Measurements from ENCODE around the gene RAB23.
"Not testable (repeated sequence)": the region's sequence is repeated elsewhere in the genome, so short reads cannot be mapped to it uniquely, and the experiment has no call there.

RAB23 gene

DNA sequence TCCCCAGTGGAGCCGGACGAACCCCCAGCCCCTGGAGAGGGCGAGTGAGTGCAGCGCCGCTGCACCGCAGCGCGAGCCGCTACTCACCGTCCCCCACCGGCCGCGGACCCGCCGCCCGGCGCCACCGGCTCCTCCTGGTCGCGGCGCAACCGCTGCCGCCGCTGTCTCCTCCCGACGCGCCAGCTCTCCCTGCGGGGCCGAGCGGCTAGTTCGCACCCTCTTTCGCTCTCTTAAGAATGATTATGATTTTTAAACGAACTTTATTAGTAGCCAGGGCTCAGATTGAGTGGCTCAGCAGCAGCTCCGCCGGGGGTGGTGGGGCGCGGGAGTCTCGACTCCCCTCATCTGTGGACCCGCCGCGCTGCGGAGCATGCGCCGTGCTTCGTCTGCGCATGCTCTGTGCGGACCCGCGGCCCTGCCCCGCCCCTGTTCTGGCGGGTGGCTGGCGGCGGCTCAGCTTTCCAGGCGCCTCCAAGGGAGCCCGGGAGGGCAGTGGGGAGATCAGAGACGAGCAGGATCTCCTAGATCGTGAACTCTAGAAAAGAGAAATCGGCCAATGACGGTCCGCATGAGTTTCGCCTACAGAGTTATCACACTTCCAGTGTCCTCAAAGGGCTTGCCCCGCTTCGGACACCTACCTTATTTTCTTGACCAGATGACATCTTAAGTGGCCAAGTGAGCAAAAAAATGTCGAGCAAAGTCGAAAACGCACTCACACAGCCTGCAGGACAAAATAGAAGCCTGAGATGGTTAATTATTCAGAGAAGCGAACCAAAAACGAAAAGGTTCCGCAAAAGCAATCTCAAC lies at the start of gene RAB23:
Gene RAB23 (minus strand): TSS at position 372 of the 807 bp plus-strand sequence. CDS start 11,927 bp downstream, outside the sequence.
- DNase-seq (ENCODE audit: low read depth), result peak; percentile 80

- DNase-seq (ENCODE audit: low read depth), result no peak
These were observed 46.2 kb upstream of the RAB23 start for GRCh38 chr6:57268294-57268640.

- peak; percentile 1 for DNase-seq (ENCODE audit: low read depth)
These were observed 45.6 kb upstream of the RAB23 start for GRCh38 chr6:57267586-57268293.

DNA sequence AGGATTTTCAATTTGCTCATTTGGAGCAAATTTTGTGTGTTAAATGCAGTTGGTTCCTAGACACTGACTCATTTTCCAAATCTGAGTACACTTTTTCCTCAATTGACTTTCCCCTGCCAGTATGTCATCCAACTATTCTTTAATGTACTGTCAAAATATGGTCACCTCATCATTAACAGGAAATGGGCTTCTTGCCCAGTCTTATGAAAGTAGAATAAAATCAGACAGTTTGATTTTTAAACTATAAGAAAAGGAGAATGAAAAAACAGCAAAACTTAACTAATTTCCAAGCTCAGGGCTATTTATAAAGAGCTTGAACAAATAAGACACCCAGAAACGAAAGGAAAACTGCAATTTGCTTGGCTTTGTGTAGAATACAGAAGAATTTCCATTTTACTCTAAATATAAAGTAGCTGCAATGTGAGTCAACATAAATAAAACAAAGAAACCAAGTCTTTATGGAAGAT lies 43.7 kb upstream of the RAB23 start:
- no peak for DNase-seq (ENCODE audit: low read depth)

- DNase-seq (ENCODE audit: low read depth), result no peak
These were observed 41.6 kb upstream of the RAB23 start for GRCh38 chr6:57263739-57264138.

DNA sequence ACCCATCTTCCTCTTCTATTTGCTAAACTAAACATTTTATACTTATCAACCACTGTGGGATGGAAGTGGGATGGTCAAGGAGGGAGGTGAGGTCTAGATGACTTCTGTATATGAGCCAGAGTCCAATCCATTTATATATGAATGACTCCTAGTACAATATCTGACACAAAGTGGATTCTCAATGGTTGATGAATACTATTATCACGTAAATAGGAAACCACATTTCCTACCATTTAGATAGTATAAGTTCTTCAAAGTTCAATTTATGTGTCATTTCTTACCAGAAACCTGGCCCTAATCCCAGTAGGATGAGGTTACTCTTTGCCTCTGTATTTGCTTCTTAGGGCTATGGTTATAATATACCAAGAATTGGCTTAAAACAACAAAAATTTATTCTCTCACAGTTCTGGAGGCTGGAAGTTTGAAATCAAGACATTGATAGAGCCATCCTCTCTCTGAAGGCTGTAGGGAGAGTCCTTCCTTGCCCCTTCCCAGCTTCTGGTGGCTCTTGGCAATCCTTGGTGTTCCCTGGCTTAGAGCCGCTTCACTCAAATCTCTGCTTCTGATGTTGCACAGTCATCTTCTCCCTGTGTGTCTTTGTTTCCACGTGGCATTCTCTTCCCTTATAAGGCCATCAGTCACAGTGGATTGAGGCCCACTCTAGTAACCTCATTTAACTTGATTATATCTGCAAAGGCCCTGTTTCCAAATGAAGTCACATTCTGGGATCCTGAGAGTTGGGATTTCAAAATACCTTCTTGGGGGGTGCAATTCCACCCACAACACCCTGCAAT lies 41.0 kb upstream of the RAB23 start:
- no peak for DNase-seq (ENCODE audit: low read depth)

- DNase-seq (ENCODE audit: low read depth), result no peak
These were observed 40.4 kb upstream of the RAB23 start for GRCh38 chr6:57262488-57262887.

DNA sequence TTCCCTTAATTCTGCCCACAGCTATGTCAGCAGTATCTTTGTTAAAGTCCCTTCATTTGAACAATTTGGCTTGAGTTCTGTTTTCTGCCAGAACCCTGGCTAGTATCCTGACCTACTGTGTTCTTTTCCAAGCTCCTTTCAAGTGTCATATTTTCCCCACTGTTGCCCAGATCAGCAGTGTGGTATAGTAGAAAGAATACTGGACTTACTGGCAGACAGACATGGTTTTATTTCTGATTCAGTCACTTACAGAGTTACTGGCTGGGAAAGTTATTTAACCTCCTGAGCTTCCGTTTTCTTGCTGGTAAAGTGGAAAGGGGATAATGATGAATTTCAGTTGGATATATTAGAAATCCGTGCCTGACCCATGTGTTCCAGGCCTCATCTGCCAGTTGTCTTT lies 39.8 kb upstream of the RAB23 start:
- no peak for DNase-seq (ENCODE audit: low read depth)

DNA sequence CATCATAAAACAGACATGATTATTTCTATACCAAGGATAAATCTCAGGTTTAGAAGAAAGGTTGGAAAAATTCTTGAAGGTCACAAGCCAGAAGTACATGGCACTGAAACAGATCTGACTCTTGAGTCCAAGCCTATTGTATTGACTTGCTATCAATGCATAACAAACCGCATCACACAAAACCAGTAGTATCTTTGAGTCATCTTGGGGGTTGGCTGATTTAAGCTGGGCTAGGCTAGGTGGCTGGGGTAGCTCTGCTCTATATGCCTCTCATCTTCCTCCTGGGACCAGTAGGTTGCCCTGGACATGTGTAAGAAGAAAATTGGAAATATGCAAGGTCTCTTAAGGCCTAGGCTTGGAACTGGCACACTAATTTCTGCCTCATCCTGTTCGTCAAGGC lies 37.0 kb upstream of the RAB23 start:
- DNase-seq (ENCODE audit: low read depth), result no peak

- no peak for DNase-seq (ENCODE audit: low read depth)
These were observed 35.9 kb upstream of the RAB23 start for GRCh38 chr6:57257911-57258541.

DNA sequence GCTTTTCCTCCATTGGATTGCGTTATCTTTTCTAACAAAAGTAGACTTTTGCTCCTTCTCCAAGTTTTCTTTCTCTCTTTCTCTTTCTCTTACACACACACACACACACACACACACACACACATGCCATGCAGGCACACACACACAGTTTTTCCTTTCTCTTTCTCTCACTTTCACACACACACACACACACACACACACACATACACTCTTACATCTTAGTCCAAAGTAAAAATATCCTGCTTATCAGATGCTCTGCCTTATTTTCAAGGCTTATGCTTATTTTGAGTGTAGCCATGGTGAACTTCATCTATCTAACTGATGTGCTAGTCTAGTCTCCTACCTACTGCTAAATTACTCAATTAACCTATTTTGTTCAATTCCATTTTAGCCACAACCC lies 34.4 kb upstream of the RAB23 start:
- no peak for DNase-seq (ENCODE audit: low read depth)

GRCh38 chr6:57255451-57256169 lies 33.5 kb upstream of the RAB23 start:
- no peak for DNase-seq (ENCODE audit: low read depth)

DNA sequence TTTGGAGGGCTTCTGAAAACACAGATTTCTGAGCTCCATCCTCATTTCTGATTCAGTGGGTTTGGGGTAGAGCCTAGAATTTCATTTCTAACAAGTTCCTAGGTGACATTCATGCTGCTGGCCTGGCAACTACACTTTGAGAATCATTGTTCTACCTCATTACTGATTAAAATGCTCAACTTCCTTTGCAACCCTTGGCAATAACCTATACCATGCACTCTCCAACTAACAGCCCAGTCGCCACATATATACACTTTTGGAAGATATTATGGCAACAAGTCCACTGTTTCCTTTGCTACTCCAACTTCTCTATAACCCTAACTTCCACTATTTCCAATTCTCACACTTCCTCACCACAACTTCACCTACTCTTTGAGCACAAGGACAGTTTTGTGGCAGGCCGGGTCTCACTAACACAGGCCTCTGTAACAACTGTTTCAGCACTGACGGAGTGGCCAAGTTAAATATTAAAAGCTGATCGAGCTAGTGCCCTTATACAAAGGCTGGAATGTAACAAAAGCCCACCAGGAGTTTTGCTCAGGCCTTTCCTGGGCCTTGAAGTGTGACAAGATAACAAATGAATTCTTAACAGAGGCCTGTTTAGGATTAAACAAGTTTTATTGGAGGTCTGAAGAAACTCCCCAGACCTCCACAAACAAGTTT lies 32.1 kb upstream of the RAB23 start:
- no peak for DNase-seq (ENCODE audit: low read depth)

GRCh38 chr6:57252975-57253374 lies 30.9 kb upstream of the RAB23 start:
- no peak for DNase-seq (ENCODE audit: low read depth)

- DNase-seq (ENCODE audit: low read depth), result no peak
These were observed 30.0 kb upstream of the RAB23 start for GRCh38 chr6:57252137-57252536.

DNA sequence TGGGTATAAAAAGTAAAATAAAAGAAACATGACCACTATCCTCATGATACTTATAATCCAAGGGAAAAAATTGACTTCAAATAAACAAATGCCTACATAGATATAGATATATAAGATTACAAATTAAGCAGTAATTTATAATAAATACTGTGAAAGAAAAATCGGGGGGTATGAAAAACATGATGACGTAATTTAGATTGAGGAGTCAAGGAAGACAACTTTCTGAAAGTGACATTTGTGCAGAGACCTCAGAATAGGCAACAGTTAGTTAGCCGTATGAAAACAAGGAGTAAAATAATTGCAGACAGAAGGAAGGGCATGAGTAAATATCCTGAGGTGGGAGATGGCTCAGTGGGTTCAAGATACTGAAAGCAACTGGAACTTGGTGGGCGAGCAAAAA lies 28.2 kb upstream of the RAB23 start:
- no peak for DNase-seq (ENCODE audit: low read depth)

GRCh38 chr6:57248311-57248895 lies 26.3 kb upstream of the RAB23 start:
- DNase-seq (ENCODE audit: low read depth), result no peak

DNA sequence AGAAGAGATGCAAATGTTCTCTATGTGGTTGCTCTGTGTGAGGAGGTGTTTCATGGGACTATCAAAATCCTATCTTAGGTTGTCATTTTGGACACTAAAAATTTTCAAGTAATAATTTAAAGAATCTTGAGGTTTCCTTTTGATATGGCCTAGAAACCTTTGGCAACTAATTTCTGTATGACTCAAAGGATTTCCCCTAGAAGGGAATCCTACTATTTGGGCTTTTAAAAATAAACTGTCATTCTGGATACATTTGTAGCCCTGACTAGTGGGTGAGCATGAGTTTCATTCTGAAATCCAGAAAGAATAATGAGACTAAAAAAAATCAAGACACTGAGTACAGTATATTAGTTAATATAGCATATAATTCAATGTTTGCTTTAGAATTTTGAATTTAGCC lies 25.5 kb upstream of the RAB23 start:
- no peak for DNase-seq (ENCODE audit: low read depth)

DNA sequence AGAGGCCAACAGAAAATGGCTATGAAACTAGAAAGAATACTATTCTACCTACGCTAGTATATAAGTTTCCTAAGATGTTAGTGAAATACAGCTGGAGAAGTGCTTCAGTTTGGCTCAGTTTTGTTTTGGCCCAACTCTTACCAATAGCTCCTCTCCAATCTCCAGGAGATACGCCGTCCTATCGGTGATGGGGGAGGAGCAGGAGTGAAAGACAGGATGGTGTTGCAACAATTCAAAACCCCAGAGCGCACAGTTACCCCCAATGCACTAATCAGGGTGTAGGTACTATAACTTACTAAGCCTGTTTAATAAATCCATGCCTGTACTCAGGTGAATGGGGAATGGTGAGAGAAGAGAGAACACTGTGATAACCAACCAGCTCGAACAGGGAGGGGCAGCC lies 24.2 kb upstream of the RAB23 start:
- DNase-seq (ENCODE audit: low read depth), result no peak

- no peak for DNase-seq (ENCODE audit: low read depth)
These were observed 21.8 kb upstream of the RAB23 start for GRCh38 chr6:57243954-57244353.

GRCh38 chr6:57243526-57243925 lies 21.4 kb upstream of the RAB23 start:
- DNase-seq (ENCODE audit: low read depth), result not testable (repeated sequence)
